Measurements from ENCODE around the gene HSD17B12. TPM values are rescaled to one million over a fixed set of nuclear protein-coding genes. Genes with fewer than 3 reads are reported as not detected.

HSD17B12 gene
- total RNA-seq, 1 experiment from 2014 or later = 106 TPM

DNA sequence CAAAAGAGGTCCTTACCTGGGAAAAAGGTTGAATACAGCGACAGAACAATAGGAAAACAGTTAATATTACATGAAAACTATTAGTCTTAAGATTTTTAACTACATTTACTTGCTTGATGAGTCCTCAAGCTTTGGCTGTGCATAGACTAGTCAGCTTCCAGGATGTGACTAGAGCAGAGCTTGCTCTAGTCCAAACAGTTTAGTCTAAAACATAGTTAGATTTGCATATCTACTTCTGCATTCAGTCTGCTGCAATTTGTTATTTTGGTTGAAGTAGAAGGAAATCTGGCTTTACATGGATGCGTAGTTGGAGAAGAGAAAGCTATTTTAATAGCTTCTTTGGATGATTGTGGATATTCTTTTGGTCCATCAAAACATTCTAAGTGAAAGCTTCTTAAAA lies 104.8 kb downstream of the HSD17B12 start:
- BruUV-seq (replicated peaks) = no TSS peak
- CTCF ChIA-PET = no interaction called here
- no peak for ATAC-seq

DNA sequence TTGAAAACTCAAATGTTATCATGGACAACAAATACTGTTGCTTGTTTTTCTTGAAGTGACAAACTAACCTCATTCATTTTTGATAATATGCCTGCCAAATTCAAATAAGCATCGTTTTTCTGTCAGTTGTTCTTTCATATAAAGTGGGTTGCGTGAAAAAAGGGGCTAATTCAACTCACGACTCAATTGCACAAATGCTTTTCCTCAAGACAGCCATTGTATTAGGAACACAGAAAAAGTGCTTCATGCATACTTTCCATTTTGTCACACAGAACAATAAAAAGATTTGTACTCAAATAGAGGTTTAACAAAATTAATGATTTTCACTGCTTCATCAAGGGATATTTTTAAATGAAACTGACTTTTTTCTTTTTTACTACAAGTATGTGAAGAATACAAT lies 105.5 kb downstream of the HSD17B12 start:
- in situ Hi-C loops (cut with HindIII; ENCODE audit: low pct_unique_long_range_greater_than_20kb, low sequenced_read_pairs) = no loop called here
- TF ChIP-seq, protein P1, sequence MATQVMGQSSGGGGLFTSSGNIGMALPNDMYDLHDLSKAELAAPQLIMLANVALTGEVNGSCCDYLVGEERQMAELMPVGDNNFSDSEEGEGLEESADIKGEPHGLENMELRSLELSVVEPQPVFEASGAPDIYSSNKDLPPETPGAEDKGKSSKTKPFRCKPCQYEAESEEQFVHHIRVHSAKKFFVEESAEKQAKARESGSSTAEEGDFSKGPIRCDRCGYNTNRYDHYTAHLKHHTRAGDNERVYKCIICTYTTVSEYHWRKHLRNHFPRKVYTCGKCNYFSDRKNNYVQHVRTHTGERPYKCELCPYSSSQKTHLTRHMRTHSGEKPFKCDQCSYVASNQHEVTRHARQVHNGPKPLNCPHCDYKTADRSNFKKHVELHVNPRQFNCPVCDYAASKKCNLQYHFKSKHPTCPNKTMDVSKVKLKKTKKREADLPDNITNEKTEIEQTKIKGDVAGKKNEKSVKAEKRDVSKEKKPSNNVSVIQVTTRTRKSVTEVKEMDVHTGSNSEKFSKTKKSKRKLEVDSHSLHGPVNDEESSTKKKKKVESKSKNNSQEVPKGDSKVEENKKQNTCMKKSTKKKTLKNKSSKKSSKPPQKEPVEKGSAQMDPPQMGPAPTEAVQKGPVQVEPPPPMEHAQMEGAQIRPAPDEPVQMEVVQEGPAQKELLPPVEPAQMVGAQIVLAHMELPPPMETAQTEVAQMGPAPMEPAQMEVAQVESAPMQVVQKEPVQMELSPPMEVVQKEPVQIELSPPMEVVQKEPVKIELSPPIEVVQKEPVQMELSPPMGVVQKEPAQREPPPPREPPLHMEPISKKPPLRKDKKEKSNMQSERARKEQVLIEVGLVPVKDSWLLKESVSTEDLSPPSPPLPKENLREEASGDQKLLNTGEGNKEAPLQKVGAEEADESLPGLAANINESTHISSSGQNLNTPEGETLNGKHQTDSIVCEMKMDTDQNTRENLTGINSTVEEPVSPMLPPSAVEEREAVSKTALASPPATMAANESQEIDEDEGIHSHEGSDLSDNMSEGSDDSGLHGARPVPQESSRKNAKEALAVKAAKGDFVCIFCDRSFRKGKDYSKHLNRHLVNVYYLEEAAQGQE (IDR thresholded peaks at IDR 0.05; ENCODE audit: insufficient read depth in 1 of 2, low read depth in 2 of 2, low read length in 1 of 2) = no peak
- TF ChIP-seq TCF7L2 (IDR thresholded peaks at IDR 0.05; ENCODE audit: low read depth, low read length) (no peak), SIN3A (IDR thresholded peaks at IDR 0.05; ENCODE audit: borderline replicate concordance, insufficient read depth, low read depth, low read length) (no peak), POLR2AphosphoS5 (IDR thresholded peaks at IDR 0.05; ENCODE audit: low read depth, low read length) (no peak)
- TF ChIP-seq, protein P2, sequence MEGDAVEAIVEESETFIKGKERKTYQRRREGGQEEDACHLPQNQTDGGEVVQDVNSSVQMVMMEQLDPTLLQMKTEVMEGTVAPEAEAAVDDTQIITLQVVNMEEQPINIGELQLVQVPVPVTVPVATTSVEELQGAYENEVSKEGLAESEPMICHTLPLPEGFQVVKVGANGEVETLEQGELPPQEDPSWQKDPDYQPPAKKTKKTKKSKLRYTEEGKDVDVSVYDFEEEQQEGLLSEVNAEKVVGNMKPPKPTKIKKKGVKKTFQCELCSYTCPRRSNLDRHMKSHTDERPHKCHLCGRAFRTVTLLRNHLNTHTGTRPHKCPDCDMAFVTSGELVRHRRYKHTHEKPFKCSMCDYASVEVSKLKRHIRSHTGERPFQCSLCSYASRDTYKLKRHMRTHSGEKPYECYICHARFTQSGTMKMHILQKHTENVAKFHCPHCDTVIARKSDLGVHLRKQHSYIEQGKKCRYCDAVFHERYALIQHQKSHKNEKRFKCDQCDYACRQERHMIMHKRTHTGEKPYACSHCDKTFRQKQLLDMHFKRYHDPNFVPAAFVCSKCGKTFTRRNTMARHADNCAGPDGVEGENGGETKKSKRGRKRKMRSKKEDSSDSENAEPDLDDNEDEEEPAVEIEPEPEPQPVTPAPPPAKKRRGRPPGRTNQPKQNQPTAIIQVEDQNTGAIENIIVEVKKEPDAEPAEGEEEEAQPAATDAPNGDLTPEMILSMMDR (IDR thresholded peaks at IDR 0.05) = no peak
- H3K27ac ChIP-seq (ENCODE audit: low read length) = no peak overlapping the region
- no peaks in the 10 kb centered on the region for H3K27me3 ChIP-seq (ENCODE audit: control insufficient read depth, insufficient read depth, low read length)
- peaks cover 13% of the 10 kb centered on the region; the same call in 1 of the 2 replicates for H3K9me3 ChIP-seq (ENCODE audit: control insufficient read depth, insufficient read depth, low read depth, low read length)
- ChIA-PET CTCF (no interaction called here), POLR2A (interaction anchor here (0.5 kb wide), 1 partner anchor 26 kb away, joined by 4 read pairs; no protein-coding TSS in a partner anchor)
- DNase-seq (ENCODE audit: low read depth, low spot score) (no peak), ATAC-seq (no peak)
- no TSS peak for BruUV-seq (replicated peaks)
- no peaks in the 10 kb centered on the region for H3K4me1 ChIP-seq (ENCODE audit: control insufficient read depth, insufficient read depth, low read length)
- no peak overlapping the region for H3K4me3 ChIP-seq (ENCODE audit: low read depth in 2 of 2, low read length in 2 of 2)
- no peaks in the 10 kb centered on the region; the same call in 1 of the 2 replicates for H3K36me3 ChIP-seq (ENCODE audit: control insufficient read depth, insufficient read depth, low read length)
- intact Hi-C loops (cut with micrococcal nuclease; ENCODE audit: unreplicated experiment) = no loop called here

More for the DNA sequence above, 104.8 kb downstream of the HSD17B12 start:
- no peak for TF ChIP-seq POLR2AphosphoS5 (IDR thresholded peaks at IDR 0.05; ENCODE audit: low read depth, low read length)
- no peak for TF ChIP-seq TCF7L2 (IDR thresholded peaks at IDR 0.05; ENCODE audit: low read depth, low read length)
- TF ChIP-seq, protein P2 (IDR thresholded peaks at IDR 0.05) = no peak
- TF ChIP-seq, protein P1 (IDR thresholded peaks at IDR 0.05; ENCODE audit: insufficient read depth in 1 of 2, low read depth in 2 of 2, low read length in 1 of 2) = no peak
- TF ChIP-seq SIN3A (IDR thresholded peaks at IDR 0.05; ENCODE audit: borderline replicate concordance, insufficient read depth, low read depth, low read length) = no peak
- Histone ChIP-seq H3K27ac (ENCODE audit: low read length) (no peak overlapping the region), H3K27me3 (ENCODE audit: control insufficient read depth, insufficient read depth, low read length) (no peaks in the 10 kb centered on the region), H3K4me1 (ENCODE audit: control insufficient read depth, insufficient read depth, low read length) (no peaks in the 10 kb centered on the region), H3K4me3 (ENCODE audit: low read depth in 2 of 2, low read length in 2 of 2) (no peak overlapping the region), H3K36me3 (ENCODE audit: control insufficient read depth, insufficient read depth, low read length) (no peaks in the 10 kb centered on the region; the same call in 1 of the 2 replicates), H3K9me3 (ENCODE audit: control insufficient read depth, insufficient read depth, low read depth, low read length) (peaks cover 13% of the 10 kb centered on the region; the same call in 1 of the 2 replicates)
- DNase-seq (ENCODE audit: low read depth, low spot score) = no peak
- POLR2A ChIA-PET = interaction anchor here (0.5 kb wide), 1 partner anchor 25 kb away, joined by 4 read pairs; no protein-coding TSS in a partner anchor
- intact Hi-C loops (cut with micrococcal nuclease; ENCODE audit: unreplicated experiment) = no loop called here
- in situ Hi-C loops (cut with HindIII; ENCODE audit: low pct_unique_long_range_greater_than_20kb, low sequenced_read_pairs) = no loop called here

All from Panc1 (cell line).